Caco-2 (cell line): ENCODE measurements around the gene PHEX. TPM values are rescaled to one million over a fixed set of nuclear protein-coding genes. Genes with fewer than 3 reads are reported as not detected.

ENCODE experiments used
- BruUV-seq: library from RNA; stranded (reverse); fragments of 400-500 nt; replicated peaks from 2 replicates; lab custom pipeline; 2021; lab: Mats Ljungman, UMichigan
- CTCF ChIA-PET: fragments of 300-600 bp; sonication (Branson Sonifier 250); formaldehyde crosslinking; loops from one replicate; lab custom pipeline; 2022; ENCODE audit warnings: antibody characterized with exemption; lab: Charles Lee
- POLR2A ChIA-PET: fragments of 300-600 bp; sonication (Branson Sonifier 250); formaldehyde crosslinking; loops from one replicate; lab custom pipeline; 2022; ENCODE audit warnings: antibody characterized with exemption; lab: Charles Lee
- DNase-seq, 2 experiments: peaks; one replicate each; pipeline versions ENCODE4 v3.0.0 to v3.0.0-alpha.2; 2020 to 2022
- H3K27me3 ChIP-seq: replicated peaks from 2 replicates; pipeline ENCODE4 v1.6.0; 2011; ENCODE audit warnings: low read length; ENCODE audit not compliant: control insufficient read depth, insufficient read depth
- H3K36me3 ChIP-seq: 2 replicates; pipeline ENCODE4 v1.5.1; 2011; ENCODE audit warnings: low read length; ENCODE audit not compliant: control insufficient read depth, insufficient read depth
- H3K4me1 ChIP-seq: fragments of 250-450 bp; sonication (Bioruptor Pico); 2 replicates; pipeline ENCODE4 v1.5.1; 2020; ENCODE audit warnings: mild to moderate bottlenecking
- H3K4me3 ChIP-seq: 2 replicates; pipeline ENCODE4 v1.5.1; 2011; ENCODE audit warnings: low read depth, mild to moderate bottlenecking, control low read depth, low read length
- H3K9me3 ChIP-seq: fragments of 250-450 bp; sonication (Bioruptor Pico); 2 replicates; pipeline ENCODE4 v1.5.1; 2020; ENCODE audit warnings: mild to moderate bottlenecking, moderate library complexity
- H3K27ac Mint-ChIP-seq: one replicate; pipeline ENCODE4 v1.8.0; 2022; ENCODE audit warnings: mixed read lengths; ENCODE audit not compliant: unreplicated experiment
- H3K27me3 Mint-ChIP-seq: one replicate; pipeline ENCODE4 v1.8.0; 2022; ENCODE audit warnings: mixed read lengths; ENCODE audit not compliant: insufficient read depth, unreplicated experiment
- H3K36me3 Mint-ChIP-seq: one replicate; pipeline ENCODE4 v1.8.0; 2022; ENCODE audit warnings: mild to moderate bottlenecking, mixed read lengths; ENCODE audit not compliant: insufficient read depth, unreplicated experiment
- H3K4me1 Mint-ChIP-seq: one replicate; pipeline ENCODE4 v1.8.0; 2022; ENCODE audit warnings: low read depth, mixed read lengths; ENCODE audit not compliant: unreplicated experiment
- H3K4me3 Mint-ChIP-seq: one replicate; pipeline ENCODE4 v1.8.0; 2022; ENCODE audit warnings: mild to moderate bottlenecking, moderate library complexity, mixed read lengths; ENCODE audit not compliant: unreplicated experiment
- H3K9me3 Mint-ChIP-seq: one replicate; pipeline ENCODE4 v1.8.0; 2022; ENCODE audit warnings: mixed read lengths; ENCODE audit not compliant: unreplicated experiment
- CTCF ChIP-seq, 2 experiments: fragments of 200-600 bp in 1 of 2; IDR thresholded peaks; 1 replicate in 1 of 2; 2 replicates in 1 of 2; pipeline versions ENCODE4 v1.5.1 to v1.8.0; 2011 to 2022; ENCODE audit warnings: antibody characterized with exemption in 1 of 2, control low read depth in 1 of 2, inconsistent platforms in 1 of 2, low read depth in 1 of 2, low read length in 1 of 2, mild to moderate bottlenecking in 1 of 2, moderate library complexity in 1 of 2; ENCODE audit not compliant: insufficient read depth in 1 of 2, severe bottlenecking in 1 of 2, unreplicated experiment in 1 of 2
- intact Hi-C: fragments of 100-400 bp; cut with micrococcal nuclease; formaldehyde crosslinking; loops from one replicate; pipeline ENCODE4 v1.10.0; 2022; ENCODE audit not compliant: unreplicated experiment
- total RNA-seq: library from RNA; stranded (reverse); gene quantifications from 2 replicates; pipeline ENCODE4 v1.2.3, GENCODE V29; 2022

PHEX gene
- total RNA-seq, 1 experiment from 2014 or later = 0.75 TPM

DNA sequence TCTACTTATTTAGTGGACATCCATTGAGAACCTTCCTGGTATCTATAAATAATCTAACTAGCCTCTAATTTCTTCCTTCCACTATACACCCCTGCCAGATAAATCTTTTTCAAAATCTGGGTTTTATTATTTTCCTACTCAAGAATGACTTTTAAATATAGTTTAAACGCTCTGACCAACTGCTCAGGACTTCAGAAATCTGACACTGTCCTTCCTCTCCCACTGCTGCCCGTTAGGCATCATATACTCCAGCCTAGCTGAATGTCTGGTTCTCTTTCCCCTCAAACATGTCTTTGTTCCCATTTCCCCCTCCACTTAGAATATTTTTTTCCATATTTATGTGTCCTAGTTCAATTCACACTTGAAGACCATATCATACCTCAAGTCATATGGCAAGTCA, 205.4 kb downstream of the PHEX start:
- ChIA-PET CTCF (no interaction called here), POLR2A (no interaction called here)
- H3K4me1 Mint-ChIP-seq = no peaks in the 10 kb centered on the region

DNA sequence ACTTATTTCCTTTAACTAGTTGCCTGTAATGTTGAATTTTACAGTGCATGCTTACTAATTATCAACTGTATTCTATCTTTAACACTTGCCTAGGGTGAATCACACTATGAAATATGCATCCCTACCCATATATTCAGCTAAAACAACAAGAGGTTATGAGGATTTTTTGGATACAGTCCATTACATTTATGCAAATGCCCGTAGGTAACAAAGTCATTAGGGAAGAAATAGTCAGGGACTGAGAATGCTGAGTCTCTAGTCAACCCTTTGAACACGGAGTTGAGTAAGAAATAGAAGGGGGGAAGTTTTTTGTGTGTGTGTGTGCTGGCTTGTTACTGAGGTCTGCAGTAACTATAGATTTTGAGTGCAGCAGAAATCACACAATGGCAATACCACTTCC, 214.5 kb downstream of the PHEX start:
- H3K27me3 Mint-ChIP-seq = no peaks in the 10 kb centered on the region
- no peak overlapping the region for H3K27ac Mint-ChIP-seq
- no peak for DNase-seq
- no peak overlapping the region for H3K4me3 Mint-ChIP-seq
- ChIA-PET CTCF (no interaction called here), POLR2A (no interaction called here)
- Histone ChIP-seq H3K36me3 (no peaks in the 10 kb centered on the region), H3K4me3 (no peak overlapping the region), H3K9me3 (no peaks in the 10 kb centered on the region), H3K4me1 (no peaks in the 10 kb centered on the region), H3K27me3 (no peaks in the 10 kb centered on the region)
- no peaks in the 10 kb centered on the region for H3K4me1 Mint-ChIP-seq
- intact Hi-C loops = no loop called here
- no TSS peak for BruUV-seq
- no peak for TF ChIP-seq CTCF (IDR thresholded peaks at IDR 0.05; ENCODE audit: insufficient read depth in 1 of 2, low read depth in 1 of 2, low read length in 1 of 2, severe bottlenecking in 1 of 2, unreplicated experiment in 1 of 2)
- H3K9me3 Mint-ChIP-seq = no peaks in the 10 kb centered on the region
- H3K36me3 Mint-ChIP-seq = no peaks in the 10 kb centered on the region

More for the DNA sequence above, 205.4 kb downstream of the PHEX start:
- Mint-ChIP-seq H3K36me3 (no peaks in the 10 kb centered on the region), H3K4me3 (no peak overlapping the region), H3K27me3 (peaks cover 17% of the 10 kb centered on the region), H3K9me3 (no peaks in the 10 kb centered on the region), H3K27ac (no peak overlapping the region)
- H3K36me3 ChIP-seq = no peaks in the 10 kb centered on the region
- BruUV-seq = no TSS peak
- H3K4me1 ChIP-seq = no peaks in the 10 kb centered on the region
- no peaks in the 10 kb centered on the region for H3K9me3 ChIP-seq
- no peak overlapping the region for H3K4me3 ChIP-seq
- TF ChIP-seq CTCF (IDR thresholded peaks at IDR 0.05; ENCODE audit: insufficient read depth in 1 of 2, low read depth in 1 of 2, low read length in 1 of 2, severe bottlenecking in 1 of 2, unreplicated experiment in 1 of 2) = no peak
- intact Hi-C loops = no loop called here
- H3K27me3 ChIP-seq = no peaks in the 10 kb centered on the region
- no peak for DNase-seq

DNA sequence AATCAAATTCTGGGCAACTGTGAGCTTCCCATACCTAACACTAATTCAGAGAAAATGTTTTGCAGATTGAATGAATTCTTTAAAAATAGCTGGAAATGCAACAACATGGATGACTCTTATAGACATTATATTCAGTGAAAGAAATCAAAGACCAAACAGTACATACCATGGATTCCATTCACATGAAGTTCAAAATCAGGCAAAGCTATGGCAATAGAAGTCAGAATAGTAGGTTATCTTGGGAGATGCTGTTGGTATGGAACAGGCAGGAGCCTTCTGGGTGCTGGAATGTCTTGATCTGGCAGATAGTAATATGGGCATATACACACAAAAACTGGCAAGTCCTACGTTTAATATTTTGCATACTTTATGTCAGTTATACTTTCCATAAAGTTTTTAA, 215.0 kb downstream of the PHEX start:
- H3K4me1 Mint-ChIP-seq = no peaks in the 10 kb centered on the region
- no peaks in the 10 kb centered on the region for H3K9me3 Mint-ChIP-seq
- no peaks in the 10 kb centered on the region for H3K9me3 ChIP-seq
- no peaks in the 10 kb centered on the region for H3K4me1 ChIP-seq
- no peaks in the 10 kb centered on the region for H3K36me3 Mint-ChIP-seq
- intact Hi-C loops = no loop called here
- no peak for TF ChIP-seq CTCF (IDR thresholded peaks at IDR 0.05; ENCODE audit: insufficient read depth in 1 of 2, low read depth in 1 of 2, low read length in 1 of 2, severe bottlenecking in 1 of 2, unreplicated experiment in 1 of 2)
- H3K4me3 Mint-ChIP-seq = no peak overlapping the region
- no TSS peak for BruUV-seq
- no peaks in the 10 kb centered on the region for H3K27me3 ChIP-seq
- ChIA-PET CTCF (no interaction called here), POLR2A (no interaction called here)
- DNase-seq = no peak
- no peaks in the 10 kb centered on the region for H3K36me3 ChIP-seq
- no peak overlapping the region for H3K4me3 ChIP-seq
- no peaks in the 10 kb centered on the region for H3K27me3 Mint-ChIP-seq
- H3K27ac Mint-ChIP-seq = no peak overlapping the region
